NT2/D1 (cell line): ENCODE measurements around the gene CARHSP1.

Experiments used
- SUZ12 ChIP-seq: IDR thresholded peaks from 2 replicates; pipeline ENCODE4 v1.6.1; 2011; ENCODE audit not compliant: insufficient read length, insufficient read depth; ENCODE audit errors: extremely low read depth
- YY1 ChIP-seq: IDR thresholded peaks from 2 replicates; pipeline ENCODE4 v1.6.1; 2011; ENCODE audit not compliant: insufficient read length, insufficient read depth
- ZNF274 ChIP-seq: IDR thresholded peaks from 2 replicates; pipeline ENCODE4 v1.6.1; 2011; ENCODE audit warnings: mild to moderate bottlenecking, low read depth, low read length

GRCh38 chr16:8889893-8890548, 21.2 kb upstream of the CARHSP1 start:
- TF ChIP-seq YY1 (no peak), ZNF274 (no peak), SUZ12 (no peak)
